HuH-7.5 (cell line): ENCODE measurements around the gene GRK2.
"Not testable (repeated sequence)": the region's sequence is repeated elsewhere in the genome, so short reads cannot be mapped to it uniquely, and the experiment has no call there.

Source experiments
- DNase-seq: peaks from one replicate; pipeline ENCODE4 v3.0.0; 2011; ENCODE audit warnings: low spot score

The GRK2 gene

GRCh38 chr11:67266449-67267187 is at the start of gene GRK2:
GRK2 (plus strand) TSS chr11:67266473; CDS start chr11:67266700, 227 bp downstream.
- peak; percentile 99 for DNase-seq

GRCh38 chr11:67227726-67228125 is 38.5 kb upstream of the GRK2 start:
- DNase-seq = no peak

GRCh38 chr11:67230406-67230805 is 35.9 kb upstream of the GRK2 start:
- DNase-seq = no peak

GRCh38 chr11:67230886-67231285 is 35.4 kb upstream of the GRK2 start:
- no peak for DNase-seq

GRCh38 chr11:67233584-67234190 is 32.6 kb upstream of the GRK2 start:
- no peak for DNase-seq

- DNase-seq = not testable (repeated sequence)
These were observed 31.7 kb upstream of the GRK2 start for GRCh38 chr11:67234571-67234970.

GRCh38 chr11:67237574-67237973 is 28.7 kb upstream of the GRK2 start:
- no peak for DNase-seq

- DNase-seq = no peak
These were observed 27.1 kb upstream of the GRK2 start for GRCh38 chr11:67238894-67239782.

GRCh38 chr11:67239783-67240575 is 26.3 kb upstream of the GRK2 start:
- peak; percentile 100 for DNase-seq

- peak; percentile 81 for DNase-seq
These were observed 25.5 kb upstream of the GRK2 start for GRCh38 chr11:67240576-67241389.

GRCh38 chr11:67242548-67242947 is 23.7 kb upstream of the GRK2 start:
- DNase-seq = no peak

- no peak for DNase-seq
These were observed 23.2 kb upstream of the GRK2 start for GRCh38 chr11:67243051-67243450.

GRCh38 chr11:67245046-67245445 is 21.2 kb upstream of the GRK2 start:
- no peak for DNase-seq

GRCh38 chr11:67247946-67248550 is 18.2 kb upstream of the GRK2 start:
- no peak for DNase-seq

- DNase-seq = peak; percentile 71
These were observed 17.6 kb upstream of the GRK2 start for GRCh38 chr11:67248653-67249052.

GRCh38 chr11:67250059-67251043 is 15.9 kb upstream of the GRK2 start:
- no peak for DNase-seq

GRCh38 chr11:67251841-67252240 is 14.4 kb upstream of the GRK2 start:
- no peak for DNase-seq

GRCh38 chr11:67252831-67253239 is 13.4 kb upstream of the GRK2 start:
- peak; percentile 73 for DNase-seq

GRCh38 chr11:67253872-67254624 is 12.2 kb upstream of the GRK2 start:
- no peak for DNase-seq
